ENCODE measurements around the gene RBFOX2.

Gene RBFOX2

DNA sequence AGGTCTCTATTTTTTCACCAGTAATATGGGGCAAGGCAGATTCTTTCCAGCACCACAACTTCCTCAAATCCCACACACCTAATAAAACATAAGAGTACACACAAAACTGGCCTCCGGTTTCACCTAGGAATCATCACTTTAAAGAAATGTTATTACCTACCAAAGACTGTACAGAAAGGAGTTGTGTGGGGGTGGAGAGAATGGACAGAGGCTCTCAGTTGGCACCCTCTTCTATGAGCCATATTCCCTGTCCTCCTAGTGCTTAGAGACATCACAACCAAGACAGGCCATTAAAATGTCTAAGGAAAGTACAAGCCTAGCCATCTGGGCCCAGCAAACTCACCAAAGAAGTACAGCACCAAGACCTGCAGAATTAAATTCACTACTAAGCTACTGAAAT lies 56.1 kb downstream of the RBFOX2 start:
- DNase-seq (ENCODE audit: low read depth): no peak

DNA sequence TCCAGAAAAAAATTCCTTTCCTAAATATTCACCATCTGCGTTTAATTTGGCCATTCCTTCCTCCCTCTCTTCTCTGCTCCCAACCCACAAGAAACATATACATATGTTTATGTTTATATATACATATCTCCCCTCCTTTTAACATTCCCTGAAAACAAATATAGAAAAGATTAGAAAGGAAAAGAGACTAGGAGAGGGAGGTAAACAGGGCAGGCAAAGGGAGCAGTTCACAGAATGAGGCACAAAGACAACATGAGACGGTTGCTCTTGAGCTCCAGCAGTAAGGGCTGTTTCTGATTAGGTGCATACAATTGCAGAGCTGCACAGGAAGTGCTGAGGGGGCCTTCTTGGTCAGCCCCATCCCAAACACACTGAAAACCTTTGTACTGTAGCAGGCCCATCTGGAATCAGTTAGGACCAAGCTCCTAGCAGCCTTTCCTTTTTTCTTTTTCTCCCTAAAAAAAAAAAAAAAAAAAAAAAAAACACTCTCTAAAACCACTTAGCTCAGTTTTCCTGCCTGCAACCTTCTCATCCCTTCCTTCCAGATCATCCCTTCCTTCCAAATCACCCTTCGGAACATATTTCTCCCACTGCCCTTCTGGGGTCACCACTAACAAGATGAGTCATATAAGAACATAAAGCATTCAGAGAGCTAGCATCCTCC lies 57.0 kb downstream of the RBFOX2 start:
- peak; percentile 85 for DNase-seq (ENCODE audit: low read depth)

DNA sequence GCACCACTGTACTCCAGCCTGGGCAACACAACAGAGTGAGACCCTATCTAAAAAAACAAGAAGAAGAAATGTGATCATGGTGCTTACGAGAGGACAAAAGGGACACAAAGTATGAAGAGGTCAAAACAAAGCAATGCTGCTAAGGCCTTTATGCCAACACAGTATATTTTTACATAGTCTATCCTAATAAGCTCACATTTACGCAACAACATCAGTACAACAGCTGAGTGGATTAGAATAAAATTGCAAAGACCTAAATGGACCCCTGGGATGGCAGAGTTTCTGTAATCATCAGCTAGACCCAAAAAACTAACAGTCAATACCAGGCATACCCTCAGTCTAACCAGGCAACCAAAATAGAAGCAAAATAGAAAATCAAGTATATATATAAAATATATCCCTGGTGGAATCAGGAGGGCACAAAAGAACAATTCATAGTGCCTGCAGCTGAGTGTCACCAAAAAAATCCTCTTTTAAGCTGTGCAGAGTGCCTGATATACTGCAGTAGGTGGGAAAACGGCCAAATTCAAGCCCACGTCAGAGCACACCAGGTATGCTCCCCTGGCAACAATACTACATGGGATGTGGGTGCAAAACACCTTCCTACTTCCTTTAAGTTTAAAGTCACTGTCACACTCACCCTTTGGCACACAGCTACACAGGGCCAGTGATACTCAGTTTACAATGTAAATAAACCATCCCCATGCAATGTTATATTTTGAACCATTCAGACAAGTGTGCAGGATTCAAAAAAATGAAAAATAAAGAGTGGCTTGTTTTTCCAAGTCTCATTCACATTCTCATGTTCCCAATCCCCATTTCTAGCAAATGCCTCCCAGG lies 57.8 kb downstream of the RBFOX2 start:
- no peak for DNase-seq (ENCODE audit: low read depth)

DNA sequence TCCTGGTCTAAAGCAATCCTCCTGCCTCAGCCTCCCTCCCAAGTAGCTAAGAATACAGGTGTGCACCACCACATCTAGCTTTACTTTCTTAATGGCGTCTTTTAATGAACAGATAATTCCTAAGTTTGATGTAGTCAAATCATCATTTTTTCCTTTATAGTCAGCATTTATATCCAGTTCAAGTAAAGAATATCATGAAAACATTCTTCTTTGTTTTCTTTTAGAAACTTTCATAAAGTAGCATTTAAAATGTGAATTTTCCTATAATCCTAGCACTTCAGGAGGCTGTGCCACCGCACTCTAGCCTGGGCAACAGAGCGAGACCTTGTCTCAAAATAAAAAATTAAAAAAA lies 61.6 kb downstream of the RBFOX2 start:
- no peak for DNase-seq (ENCODE audit: low read depth)

DNA sequence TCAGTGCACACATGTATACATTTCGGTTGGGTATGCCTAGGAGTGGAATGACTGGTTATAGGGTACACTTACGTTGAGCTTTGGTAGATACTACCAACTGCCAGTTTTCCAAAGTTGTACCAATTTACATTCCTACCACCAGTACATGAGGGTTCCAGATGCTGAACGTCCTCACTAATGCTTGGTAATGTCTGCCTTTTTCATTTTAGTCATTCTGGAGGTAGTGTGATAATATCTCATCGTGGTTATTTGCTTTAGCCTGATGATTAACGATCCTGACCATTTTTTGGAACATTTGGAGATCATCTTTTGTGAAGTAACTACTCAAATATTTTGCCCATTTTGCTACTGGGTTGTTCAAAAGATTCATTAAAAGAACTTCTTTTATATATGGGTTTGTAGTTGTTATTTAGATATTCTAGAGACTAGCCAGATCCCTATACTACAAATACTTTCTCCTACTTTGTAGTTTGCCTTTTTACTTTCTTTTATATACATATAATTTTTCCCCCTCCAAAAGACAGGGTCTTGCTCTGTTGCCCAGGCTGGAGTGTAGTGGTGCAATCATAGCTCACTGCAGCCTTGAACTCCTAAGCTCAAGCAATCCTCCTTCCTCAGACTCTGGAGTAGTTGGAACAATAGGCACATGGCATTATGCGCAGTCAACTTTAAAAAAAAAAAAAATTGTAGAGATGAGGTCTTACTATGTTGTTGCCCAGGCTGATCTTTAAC lies 62.1 kb downstream of the RBFOX2 start:
- DNase-seq (ENCODE audit: low read depth): no peak

DNA sequence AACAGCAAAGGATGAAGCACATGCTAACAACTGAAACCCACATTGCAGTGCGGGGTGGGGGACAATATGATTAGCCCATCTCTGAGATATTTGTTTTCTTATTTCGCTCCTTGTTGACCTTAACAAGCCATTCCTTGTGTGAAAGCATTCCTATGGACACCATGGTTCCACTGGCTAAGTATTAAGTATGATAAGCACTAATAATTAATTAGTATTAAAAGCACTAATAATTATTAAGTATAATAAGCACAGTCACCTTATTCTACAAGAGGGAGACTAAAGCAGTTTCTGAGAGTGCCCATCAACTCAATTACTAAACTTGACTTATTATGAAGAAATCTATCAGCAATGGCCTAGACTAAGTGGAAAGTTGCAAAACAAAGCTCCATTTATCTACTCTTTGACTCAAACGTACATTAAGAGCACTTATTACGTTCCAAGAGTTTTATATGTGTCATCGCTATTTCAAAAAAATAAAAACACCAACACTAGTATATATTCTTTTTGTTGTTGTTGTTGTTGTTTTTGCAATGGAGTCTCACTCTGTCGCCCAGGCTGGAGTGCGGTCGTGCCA lies 65.3 kb downstream of the RBFOX2 start:
- no peak for DNase-seq (ENCODE audit: low read depth)

DNA sequence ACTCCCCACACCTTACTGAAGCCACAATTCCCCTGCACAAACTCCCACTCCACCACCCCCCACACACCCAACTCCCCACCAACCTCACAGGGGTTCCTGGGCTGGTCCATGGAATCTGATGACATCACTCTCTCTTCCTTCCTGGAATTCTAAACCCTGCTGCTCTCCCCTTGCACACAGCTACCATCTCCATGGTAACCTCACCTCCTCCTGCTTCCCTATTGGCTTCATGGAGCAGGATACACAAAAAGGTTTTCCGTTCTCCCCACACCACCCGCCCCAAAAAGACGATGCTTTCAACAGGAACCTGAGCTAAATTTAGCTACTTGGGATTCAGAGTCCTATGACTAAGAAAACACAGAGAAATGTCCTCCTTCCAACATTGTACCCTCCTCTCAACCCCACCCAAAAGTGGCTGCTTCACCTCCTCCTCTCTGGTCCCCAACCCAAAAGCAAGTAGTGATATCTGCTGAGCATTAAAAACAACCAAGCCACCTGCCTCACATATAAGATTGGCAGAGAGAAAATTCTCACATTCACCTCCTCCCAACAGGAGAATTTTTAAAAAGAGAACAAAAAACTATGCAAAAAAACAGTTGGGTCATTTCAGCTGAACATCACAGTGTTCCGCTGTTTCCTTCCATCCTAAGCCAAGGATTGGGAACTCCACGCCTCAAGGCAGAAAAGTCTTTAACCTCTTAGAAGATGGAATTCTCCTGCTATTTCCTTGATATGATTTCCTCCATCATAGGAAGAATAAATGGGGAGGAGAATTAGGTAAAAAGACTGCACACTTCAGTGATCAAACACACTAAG lies 66.9 kb downstream of the RBFOX2 start:
- DNase-seq (ENCODE audit: low read depth): peak; percentile 73

DNA sequence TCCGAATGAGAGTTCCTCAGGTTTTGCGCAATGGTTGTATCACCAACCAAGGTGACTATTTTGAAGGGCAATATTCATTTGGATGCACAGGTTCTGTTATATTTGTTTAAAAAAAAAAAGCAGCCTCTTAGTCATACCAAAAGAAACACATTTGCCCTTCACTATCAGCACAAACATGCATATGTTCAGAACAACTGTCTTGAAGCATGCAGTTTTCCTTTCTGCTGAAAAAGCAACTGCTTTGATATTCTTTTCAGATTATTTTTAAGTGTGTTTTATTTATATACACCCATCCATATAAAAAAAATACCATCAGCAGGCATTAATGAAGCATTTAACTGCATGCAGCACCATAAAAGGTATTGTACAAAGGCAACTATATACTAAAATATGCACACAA lies 67.8 kb downstream of the RBFOX2 start:
- no peak for DNase-seq (ENCODE audit: low read depth)

DNA sequence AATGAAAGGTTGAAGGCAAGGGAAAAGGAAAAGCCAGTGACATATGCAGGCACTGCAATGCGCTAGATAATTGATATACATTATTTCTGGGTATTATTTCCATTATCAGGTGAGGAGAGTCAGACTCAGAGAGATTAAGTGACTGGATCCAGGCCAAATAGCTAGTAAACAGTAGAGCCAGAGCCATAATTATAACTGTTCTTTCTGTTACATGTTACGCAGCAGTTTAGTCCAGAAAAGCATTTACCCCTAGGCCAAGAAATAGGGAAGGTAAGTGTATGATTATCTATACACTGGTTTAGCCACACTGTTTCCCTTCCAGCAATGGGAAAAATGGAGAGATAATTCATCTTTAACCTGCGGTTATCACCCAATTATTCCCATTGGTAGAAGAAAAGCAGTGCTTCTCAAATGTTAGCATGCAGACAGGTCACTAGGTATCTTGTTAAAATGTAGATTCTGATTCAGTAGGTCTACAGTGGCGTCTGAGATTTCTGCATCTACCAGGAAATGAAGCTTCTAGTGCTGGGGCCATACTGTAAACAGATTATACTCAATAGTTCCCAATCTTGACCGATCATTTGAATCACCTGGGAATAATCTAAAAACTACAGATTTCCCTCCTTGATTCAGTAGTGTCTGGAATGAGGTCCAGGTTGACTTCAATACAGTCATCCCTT lies 69.4 kb downstream of the RBFOX2 start:
- DNase-seq (ENCODE audit: low read depth): no peak

DNA sequence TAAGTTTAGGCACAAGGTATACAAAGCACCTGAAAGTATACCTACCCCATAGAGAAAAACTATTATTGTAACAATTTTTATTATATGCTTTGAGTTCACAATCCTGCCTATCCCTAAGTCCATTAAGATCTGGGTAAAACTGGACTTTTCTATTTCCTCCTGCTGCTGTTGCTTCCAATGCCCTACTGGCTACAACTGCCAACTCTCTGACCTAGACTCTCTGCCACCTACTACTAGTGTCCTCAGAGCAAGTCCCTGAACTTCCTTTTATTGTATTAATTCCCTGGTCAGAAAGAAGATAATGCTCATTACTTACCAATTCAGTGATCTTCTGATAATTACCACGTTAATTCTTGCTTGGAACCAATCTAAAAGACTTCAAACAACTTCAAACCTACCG lies 70.3 kb downstream of the RBFOX2 start:
- DNase-seq (ENCODE audit: low read depth): no peak

DNA sequence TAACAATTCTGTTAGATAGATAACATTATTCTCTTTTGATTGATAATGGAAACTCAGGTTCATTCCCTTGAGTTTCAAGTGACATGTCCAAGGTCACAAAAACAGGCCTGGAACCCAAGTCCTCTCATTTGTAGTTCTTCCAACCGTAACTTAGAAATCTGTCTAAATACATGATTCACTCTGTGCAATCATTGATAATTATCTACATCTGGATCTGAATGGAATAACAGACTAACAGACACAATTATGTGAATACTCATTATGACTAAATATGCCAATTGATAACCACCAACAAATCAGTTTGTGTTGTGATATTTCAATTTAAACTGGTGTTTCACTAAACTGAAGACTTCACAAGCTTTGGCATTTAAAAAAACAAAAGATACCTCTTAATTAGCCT lies 71.0 kb downstream of the RBFOX2 start:
- DNase-seq (ENCODE audit: low read depth): no peak

DNA sequence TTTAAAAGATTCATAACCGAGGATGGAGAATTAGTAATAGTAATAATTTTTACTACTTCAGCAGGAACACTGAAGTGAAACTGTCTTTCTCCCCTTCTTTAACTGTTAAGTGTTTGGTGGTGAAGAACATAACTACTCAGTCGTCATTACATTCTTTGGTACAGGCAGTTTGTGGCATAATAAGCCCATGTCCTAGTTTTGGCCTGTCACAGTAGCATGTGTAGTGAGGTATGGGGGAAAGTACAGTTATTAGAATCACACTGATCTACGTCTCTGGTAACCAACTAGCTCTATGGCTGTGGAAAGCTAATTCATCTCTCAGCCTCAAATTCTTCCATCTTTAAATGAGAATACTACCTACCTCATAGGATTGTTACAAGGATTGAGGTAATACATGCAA lies 71.8 kb downstream of the RBFOX2 start:
- DNase-seq (ENCODE audit: low read depth): no peak

DNA sequence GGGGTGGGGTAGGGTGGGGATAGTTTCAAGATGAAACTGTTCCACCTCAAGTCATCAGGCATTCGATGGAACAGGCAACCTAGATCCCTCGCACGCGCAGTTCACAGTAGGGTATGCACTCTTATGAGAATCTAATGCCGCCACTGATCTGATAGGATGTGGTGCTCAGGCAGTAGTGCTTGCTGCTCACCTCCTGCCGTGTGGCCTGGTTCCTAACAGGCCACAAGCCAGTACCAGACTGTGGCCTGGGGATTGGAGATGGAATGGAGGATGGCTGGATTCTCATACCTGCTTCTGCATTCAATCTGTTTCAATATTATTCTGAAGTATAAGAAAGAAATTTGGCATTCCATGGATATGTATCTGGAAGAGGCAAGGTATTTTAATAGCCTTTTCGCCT lies 73.1 kb downstream of the RBFOX2 start:
- no peak for DNase-seq (ENCODE audit: low read depth)

DNA sequence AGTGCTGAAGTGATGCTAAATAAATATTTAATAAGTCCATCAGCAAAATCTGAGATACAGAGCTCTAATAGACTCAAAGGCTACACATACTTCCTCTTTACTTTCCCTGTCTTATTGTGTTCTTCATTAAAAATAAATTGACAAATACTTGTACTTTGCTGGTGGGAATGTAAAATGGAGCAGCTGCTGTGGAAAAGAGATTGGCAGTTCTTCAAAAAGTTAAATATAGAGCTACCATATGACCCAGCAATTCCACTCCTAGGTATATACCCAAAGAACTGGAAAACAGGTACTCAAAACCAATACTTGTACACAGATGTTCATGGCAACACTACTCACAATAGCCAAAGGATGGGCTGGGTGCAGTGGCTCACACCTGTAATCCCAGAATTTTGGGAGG lies 76.0 kb downstream of the RBFOX2 start:
- DNase-seq (ENCODE audit: low read depth): no peak

DNA sequence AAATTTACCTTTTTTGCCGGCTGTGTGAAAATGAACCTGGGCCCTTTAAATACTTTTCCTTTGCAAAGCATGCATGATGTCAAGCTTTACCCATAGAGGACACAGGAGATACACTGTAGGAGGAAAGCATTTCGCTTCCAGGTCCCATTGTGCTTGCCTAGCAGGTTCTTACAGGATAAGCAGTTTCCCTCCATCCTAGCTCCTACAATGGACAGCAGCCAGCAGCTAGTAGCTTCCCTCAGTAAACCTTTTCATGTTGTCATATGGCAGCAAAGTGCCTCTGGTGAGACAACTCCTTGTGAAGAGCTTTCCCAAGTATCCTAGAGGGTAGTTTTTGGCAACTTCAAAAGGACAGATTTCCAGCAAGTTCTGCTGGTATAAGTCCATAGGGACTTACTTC lies 78.4 kb downstream of the RBFOX2 start:
- DNase-seq (ENCODE audit: low read depth): no peak

DNA sequence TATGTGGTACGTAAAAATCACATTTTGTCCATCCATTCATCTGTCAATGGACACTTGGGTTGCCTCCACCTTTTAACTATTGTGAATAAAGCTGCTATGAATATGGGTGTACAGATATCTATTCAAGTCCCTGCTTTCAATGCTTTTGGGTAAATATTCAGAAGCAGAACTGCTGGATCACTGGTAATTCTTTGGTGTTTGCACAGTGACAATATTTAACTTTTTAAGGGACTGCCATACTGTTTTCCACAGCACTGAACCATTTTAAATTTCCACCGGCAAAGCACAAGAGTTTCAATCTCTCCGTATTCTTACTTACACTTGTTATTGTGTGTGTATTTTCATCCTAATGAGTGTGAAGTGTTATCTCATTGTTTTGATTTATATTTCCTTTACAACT lies 79.4 kb downstream of the RBFOX2 start:
- DNase-seq (ENCODE audit: low read depth): no peak

DNA sequence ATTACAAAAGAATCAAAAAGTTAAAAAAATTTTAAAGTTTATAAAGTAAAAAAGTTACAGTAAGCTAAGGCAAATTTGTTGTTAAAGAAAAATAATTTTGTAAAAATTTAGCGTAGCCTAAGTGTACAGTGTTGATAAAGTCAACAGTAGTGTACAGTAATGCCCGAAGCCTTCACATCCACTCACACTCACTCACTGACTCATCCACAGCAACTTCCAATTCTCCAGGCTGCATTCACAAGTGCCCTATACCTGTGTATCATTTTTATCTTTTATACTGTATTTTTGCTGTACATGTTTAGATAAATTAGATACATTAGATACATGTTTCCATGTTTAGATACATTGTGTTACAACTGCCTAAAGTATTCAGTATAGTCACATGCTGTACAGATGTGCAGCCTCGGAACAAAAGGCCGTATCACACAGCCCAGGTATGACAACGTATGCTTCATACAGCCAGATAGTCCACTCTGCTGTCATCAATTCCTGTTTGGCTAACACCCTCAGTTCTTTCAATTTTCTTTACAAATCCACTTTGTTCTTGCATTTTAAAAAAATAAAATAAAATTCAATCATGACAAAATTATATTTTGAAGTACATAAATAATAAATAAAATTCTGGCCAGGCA lies 80.7 kb downstream of the RBFOX2 start:
- no peak for DNase-seq (ENCODE audit: low read depth)

DNA sequence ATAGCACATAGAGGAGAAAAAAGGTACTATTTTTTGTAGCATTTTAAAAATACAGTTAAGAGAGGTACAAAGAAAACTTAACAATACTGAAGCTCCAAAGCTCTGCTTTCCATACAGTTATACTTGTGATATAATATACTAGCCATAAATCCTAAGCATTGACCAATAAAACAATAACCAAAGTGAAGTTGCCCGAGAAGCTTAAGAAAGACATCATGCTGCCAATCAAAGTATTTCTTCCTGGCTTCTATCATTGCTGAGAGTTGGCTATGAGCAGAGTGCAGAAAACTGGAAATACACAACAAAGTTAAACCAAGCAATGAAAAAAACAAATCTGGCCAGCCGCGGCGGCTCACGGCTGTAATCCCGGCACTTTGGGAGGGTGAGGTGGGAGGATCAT lies 84.2 kb downstream of the RBFOX2 start:
- no peak for DNase-seq (ENCODE audit: low read depth)

DNA sequence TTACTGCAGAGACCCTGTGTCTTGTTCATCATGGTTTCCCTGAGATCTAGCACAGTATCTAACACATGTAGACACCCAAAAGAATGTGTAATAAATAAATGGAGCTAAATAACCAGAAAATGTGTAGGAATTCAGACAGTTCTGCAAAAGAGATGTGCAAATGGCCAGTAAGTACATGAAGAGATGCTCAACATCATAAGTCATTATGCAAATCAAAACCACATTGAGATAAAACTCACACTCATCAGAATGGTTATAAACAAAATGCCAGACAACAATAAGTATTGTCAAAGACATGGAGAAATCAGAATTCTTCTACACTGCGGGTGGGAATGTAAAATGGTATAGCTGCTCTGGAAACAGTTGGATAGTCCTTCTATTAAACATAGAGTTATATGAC lies 88.5 kb downstream of the RBFOX2 start:
- no peak for DNase-seq (ENCODE audit: low read depth)

DNA sequence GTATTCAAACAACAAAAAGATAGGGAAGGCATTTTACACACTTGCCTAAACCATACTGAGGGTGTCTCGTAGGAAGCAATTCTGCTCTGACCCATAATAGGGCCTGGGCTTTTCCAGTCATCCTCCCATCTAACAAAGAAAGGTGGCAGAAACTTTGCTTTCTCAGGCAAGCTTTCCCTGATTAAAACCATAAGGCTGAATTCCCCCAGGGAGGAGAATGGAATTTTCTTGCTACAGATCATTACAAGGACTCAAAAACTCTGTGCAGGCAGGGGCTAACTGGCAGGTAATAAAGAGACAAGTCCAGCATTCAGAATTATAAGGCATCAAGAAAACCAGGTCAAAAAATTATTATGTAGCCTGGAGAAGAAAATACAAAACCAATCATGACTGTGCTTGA lies 90.4 kb downstream of the RBFOX2 start:
- no peak for DNase-seq (ENCODE audit: low read depth)

DNA sequence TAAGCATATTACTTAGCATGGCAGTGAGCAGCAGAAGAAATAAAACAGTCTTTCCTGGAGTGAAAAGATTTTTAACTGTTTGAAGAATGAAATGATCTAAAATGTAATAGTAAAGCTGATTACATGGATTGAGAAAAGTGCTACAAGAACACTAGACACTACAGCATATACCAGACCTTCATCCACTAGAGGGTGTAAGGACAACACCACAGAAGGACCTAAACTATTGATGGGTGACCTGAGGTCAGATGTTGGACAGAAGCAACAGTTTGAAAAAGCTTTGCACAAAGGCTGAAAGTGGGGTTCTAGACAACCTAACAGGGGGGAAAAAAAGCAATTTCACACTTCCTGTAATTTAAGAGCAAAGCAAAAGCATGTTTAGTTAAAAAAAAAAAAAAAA lies 97.7 kb downstream of the RBFOX2 start:
- peak; percentile 70 for DNase-seq (ENCODE audit: low read depth)

All from stromal cell of bone marrow (primary cell).